GM19468 (cell line): ENCODE results near the gene HTR5A.

Experiments
- ATAC-seq: cut with Tn5 transposase; IDR thresholded peaks from one replicate; pipeline ENCODE4 v1.9.1; 2021; ENCODE audit warnings: mild to moderate bottlenecking, moderate library complexity, moderate number of reproducible peaks; ENCODE audit not compliant: unreplicated experiment; ENCODE audit errors: extremely low read depth

HTR5A gene

GRCh38 chr7:155084021-155084420, 13.9 kb downstream of the HTR5A start:
- no peak for ATAC-seq

- no peak for ATAC-seq
These were observed 14.8 kb downstream of the HTR5A start for GRCh38 chr7:155084969-155085368.

- ATAC-seq: no peak
These were observed 20.6 kb downstream of the HTR5A start for GRCh38 chr7:155090684-155091083.

- no peak for ATAC-seq
These were observed 23.5 kb downstream of the HTR5A start for GRCh38 chr7:155093596-155093995.

- ATAC-seq: no peak
These were observed 24.6 kb downstream of the HTR5A start for GRCh38 chr7:155094636-155095135.

- no peak for ATAC-seq
These were observed 27.2 kb downstream of the HTR5A start for GRCh38 chr7:155097338-155097737.

GRCh38 chr7:155103839-155104238, 33.7 kb downstream of the HTR5A start:
- no peak for ATAC-seq

GRCh38 chr7:155104913-155105312, 34.8 kb downstream of the HTR5A start:
- ATAC-seq: no peak

- no peak for ATAC-seq
These were observed 36.2 kb downstream of the HTR5A start for GRCh38 chr7:155106356-155106755.

- no peak for ATAC-seq
These were observed 37.0 kb downstream of the HTR5A start for GRCh38 chr7:155107126-155107525.

- no peak for ATAC-seq
These were observed 38.2 kb downstream of the HTR5A start for GRCh38 chr7:155108144-155108901.

- no peak for ATAC-seq
These were observed 39.0 kb downstream of the HTR5A start for GRCh38 chr7:155109121-155109520.

GRCh38 chr7:155115288-155115687, 45.2 kb downstream of the HTR5A start:
- no peak for ATAC-seq

- no peak for ATAC-seq
These were observed 49.8 kb downstream of the HTR5A start for GRCh38 chr7:155119801-155120382.

- ATAC-seq: no peak
These were observed 50.3 kb downstream of the HTR5A start for GRCh38 chr7:155120460-155120859.

GRCh38 chr7:155122831-155123230, 52.7 kb downstream of the HTR5A start:
- ATAC-seq: no peak

- ATAC-seq: no peak
These were observed 53.3 kb downstream of the HTR5A start for GRCh38 chr7:155123413-155123812.

GRCh38 chr7:155124706-155125105, 54.6 kb downstream of the HTR5A start:
- ATAC-seq: no peak

- ATAC-seq: no peak
These were observed 59.1 kb downstream of the HTR5A start for GRCh38 chr7:155129186-155129585.

- ATAC-seq: no peak
These were observed 59.7 kb downstream of the HTR5A start for GRCh38 chr7:155129789-155130188.

- ATAC-seq: no peak
These were observed 60.4 kb downstream of the HTR5A start for GRCh38 chr7:155130493-155130892.

GRCh38 chr7:155131090-155131489, 61.0 kb downstream of the HTR5A start:
- no peak for ATAC-seq
